IPS-11a (cell line): ENCODE measurements around the gene UCMA.
"Not testable (repeated sequence)": the region's sequence is repeated elsewhere in the genome, so short reads cannot be mapped to it uniquely, and the experiment has no call there.

Experiments used
- H3K4me3 ChIP-seq: one replicate; pipeline ENCODE4 v1.5.1; 2013; ENCODE audit warnings: low read depth, low read length, control low read depth

Gene UCMA

DNA sequence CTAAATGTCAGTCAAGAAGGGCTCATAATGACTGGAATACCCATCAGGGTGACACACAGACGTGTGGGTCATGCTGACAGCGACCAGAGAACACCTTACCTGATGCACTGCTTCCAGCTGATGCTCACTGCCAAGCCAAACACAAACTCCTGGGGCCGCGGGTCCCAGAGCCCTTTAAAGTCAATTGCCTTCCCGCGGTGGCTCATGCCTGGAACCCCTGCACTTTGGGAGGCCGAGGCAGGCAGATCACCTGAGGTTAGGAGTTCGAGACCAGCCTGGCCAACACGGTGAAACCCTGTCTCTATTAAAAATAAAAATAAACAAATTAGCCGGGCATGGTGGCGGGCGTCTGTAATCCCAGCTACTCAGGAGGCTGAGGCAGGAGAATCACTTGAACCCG lies 562 bp upstream of the UCMA start:
- not testable (repeated sequence) for H3K4me3 ChIP-seq

DNA sequence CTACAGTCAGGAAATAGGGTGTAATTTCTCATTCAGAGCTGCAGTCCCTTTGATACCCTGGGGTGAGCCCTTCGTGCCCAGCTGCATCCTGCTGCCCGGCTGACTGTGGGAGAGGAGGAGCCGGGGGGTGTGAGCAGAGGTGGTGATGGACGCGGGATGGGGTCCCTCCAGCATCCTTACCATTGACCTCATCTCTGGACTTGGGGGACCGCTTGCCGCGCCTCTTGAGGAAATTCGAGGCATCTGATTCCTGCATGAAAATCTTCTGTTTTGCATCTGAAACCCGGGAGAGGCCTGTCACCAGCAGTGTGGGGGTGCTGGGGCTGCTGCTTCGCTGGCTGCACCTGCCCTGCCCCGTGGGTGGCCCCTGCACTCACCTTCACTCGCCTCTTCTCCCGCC lies 816 bp downstream of the UCMA start:
- H3K4me3 ChIP-seq: no peak overlapping the region

DNA sequence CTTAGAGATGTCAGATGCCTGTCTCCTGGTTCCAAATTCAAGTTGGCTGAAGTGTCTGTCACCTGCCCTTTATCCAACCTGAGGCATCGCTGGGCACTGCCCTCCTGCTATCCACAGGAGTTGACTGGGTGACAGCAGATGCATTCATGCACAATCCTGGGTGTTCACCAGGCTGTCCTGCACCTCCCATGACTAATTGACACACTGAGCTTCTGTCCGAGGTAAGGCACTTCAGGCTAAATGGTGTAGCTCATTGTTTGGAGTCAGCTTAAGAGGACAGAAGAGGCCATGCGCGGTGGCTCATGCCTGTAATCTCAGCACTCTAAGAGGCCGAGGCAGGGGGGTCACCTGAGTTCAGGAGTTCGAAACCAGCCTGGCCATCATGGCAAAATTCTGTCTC lies 2.4 kb downstream of the UCMA start:
- H3K4me3 ChIP-seq: no peak overlapping the region

DNA sequence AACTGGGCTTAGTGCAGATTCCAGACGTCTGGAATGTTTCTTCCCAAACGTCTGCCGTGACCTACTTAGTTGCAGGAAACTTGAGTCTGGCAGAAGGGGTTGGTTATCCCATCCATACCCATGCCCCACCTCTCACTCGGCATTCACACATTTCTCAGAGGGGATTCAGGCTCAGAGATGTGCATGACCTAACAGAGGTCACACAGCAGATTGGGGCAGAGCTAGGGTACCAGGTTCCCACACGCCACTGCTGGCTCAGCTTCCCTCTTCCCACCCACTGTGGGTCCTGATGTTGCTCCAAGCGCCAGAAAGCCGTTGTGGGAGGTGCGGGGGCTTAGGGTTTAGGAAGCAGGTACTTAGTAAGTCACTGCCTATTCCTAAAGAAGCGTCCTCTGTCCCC lies 3.0 kb downstream of the UCMA start:
- H3K4me3 ChIP-seq: no peak overlapping the region

DNA sequence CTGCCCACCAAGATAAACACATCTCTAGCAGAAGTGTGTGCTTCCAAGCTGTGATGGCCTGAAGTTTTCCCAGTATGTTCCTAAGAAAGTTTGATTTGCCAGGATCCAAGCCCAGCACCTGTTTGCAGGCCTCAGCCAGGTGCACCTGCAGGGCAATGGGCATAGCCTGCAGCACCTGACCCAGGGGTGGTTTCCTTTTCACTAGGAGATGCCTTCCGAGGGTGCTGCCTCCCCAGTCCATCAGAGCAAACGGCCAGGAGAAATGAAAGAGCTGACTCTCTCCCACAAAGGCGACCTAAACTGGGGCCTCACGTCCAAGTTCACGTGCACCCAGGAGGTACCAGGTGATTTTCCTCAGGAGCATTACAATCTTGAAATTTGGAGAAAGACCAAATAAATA lies 7.1 kb downstream of the UCMA start:
- no peak overlapping the region for H3K4me3 ChIP-seq

DNA sequence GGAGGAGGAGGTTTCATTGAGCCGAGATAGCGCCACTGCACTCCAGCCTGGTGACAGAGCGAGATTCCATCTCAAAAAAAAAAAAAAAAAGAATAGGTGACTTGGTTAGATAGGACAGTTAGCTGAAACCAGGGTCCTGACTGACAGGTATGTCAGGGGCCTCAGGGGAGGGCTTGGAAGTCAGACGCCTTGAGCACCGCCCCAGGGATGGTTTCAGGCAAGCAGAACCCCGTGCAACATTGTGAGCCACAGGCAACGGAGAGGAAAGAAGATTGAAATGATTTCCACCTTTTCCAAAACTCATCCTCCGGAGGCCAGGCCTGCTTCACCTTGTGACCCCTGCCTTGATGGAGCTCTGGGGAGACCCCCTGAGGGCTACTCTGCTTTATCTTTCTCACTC lies 8.6 kb downstream of the UCMA start:
- H3K4me3 ChIP-seq: no peak overlapping the region

DNA sequence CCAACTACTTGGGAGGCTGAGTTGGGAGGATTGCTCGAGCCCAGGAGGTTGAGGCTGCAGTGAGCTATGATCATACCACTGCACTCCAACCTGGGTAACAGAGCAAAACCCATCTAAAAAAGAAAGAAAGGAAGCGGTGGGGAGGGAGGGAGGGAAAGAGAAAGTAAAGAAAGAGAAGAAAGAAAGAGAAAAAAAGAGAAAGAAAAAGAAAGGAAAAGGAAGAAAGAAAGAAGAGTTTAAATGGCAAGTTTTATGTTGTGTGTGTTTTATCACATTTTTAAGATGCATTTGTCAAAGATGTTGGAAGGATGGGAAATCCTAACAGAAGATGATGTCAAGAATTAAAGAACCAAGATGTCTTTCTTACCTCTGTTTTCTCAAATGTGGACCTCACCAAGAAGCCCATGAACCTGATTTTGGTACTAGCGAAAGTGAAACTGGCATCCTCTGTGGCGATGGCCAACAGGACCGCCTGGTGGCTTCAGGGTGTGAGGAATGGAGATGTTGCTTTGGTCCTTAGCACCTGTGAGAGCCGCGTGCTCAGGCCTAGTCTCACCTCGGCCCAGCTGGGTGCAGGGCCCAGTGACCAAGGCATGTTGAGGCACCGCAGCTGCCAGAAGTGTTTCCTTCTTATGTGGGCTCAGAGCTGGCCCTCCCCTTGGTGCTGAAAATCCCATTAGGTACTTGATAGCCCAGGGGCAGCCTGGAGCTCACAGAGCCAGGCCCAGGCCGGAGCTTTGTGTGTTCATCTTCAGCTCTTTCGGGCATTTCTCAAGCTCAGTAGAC lies 9.8 kb downstream of the UCMA start:
- H3K4me3 ChIP-seq: no peak overlapping the region

DNA sequence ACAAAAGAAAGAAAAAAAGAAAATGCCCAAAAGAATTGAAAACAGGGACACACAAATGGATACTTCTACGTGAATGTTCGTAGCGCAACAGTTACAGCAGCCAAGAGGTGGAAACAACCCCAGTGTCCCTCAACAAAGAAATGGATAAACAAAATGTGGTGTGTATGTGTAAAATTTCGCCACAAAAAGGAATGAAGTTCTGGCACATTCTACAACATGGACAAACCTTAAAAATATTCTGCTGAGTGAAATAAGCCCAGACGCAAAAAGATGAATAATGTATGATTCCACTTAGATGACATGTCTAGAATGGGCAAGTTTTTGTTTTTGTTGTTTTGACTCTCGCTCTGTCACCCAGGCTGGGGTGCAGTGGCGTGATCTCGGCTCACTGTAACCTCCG lies 10.9 kb downstream of the UCMA start:
- no peak overlapping the region for H3K4me3 ChIP-seq

DNA sequence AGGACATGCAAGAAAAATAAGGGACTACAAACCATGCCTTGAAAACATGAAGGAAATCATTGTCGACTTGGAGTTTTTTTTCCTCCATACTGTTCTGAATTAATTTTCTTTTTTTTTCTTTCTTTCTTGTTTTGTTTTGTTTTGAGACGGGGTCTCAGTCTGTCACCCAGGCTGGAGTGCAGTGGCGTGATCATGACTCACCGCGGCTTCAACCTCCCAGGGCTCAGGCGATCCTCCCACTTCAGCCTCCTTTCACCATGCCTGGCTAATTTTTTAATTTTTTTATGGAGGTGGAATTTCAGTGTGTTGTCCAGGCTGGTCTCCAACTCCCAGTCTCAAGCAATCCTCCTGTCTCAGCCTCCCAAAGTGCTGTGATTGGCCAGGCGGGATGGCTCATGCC lies 11.6 kb downstream of the UCMA start:
- H3K4me3 ChIP-seq: no peak overlapping the region

DNA sequence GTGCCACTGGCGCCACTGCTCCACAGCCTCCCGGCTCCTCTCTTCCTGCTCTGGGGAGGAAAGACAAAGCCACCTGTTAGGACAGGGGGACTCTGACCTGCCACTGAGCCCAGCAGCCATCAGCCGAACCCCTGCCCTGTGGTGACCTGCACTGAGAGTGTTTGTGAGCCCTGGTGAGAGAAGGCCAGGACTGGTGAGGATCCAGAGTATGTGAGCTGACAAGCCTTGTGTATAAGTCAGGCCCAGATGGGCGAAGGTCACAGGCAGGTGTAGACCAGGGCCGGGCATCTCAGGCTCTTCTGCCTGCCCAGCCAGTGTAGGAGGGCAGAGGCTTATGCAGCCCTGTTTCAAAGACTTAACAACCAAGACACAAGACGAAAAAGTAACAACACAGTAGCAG lies 12.0 kb downstream of the UCMA start:
- H3K4me3 ChIP-seq: no peak overlapping the region

DNA sequence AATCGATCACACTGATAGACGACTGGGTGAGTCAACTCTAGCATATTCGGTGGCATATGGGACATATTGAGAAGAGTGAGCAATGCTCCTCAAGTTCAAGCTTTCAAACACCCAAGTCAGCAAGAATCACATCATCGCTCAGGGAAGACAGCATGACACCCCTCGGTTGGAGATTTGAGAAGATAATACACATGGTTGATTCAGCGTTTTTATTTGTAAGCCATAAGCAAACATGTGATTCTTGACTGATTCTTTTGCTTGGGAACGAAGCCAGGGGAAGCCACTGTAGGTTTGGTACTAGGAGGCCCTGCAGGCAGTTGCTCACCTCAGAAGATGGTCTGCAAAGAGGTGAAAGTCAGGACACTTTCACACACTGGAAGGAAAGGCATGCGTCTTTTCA lies 12.6 kb downstream of the UCMA start:
- no peak overlapping the region for H3K4me3 ChIP-seq

DNA sequence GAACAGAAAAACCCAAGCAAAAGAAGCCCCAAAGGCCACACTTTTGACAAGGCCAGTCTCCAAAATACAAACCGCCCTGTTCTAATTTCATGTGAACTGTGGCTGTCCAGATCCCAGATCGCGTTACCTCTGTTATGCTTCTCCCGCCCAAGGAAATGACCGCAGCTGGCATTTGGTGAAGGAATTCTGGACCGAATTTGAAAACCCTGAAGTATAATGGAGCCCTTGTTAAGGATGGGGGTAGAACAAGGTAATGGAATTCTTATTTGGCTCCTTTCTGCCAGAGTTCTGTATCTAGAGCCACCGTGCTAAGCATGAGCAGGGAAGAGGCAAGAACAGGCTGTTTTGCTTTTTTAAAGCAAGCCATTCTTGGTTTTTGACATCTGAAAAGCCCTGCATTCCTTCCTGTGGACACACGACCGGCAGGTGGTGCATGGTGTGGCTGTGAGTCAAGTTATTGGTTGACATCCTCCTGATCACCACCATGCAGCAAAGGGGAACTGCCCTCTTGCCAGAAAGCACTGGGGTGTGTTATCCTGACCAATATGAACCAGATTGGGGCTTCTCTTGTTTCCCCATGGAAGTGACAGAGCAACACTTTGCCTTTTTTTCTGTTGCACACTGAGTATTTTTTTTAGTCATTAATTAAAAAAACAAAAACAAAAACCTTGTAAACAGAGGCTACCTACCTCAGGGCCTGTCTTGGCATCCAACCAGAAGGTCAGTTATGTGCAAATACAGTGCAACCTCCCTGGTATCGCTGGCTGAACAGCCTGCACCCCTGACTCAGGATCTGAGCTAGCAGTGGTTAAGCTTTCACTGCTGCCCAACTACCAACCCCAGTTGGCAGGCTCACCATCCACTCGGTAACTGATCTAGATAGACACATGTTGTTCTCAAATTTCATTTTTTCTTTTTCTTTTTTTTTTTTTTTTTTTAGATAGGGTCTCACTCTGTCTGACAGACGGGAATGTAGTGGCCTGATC lies 14.2 kb downstream of the UCMA start:
- no peak overlapping the region for H3K4me3 ChIP-seq

DNA sequence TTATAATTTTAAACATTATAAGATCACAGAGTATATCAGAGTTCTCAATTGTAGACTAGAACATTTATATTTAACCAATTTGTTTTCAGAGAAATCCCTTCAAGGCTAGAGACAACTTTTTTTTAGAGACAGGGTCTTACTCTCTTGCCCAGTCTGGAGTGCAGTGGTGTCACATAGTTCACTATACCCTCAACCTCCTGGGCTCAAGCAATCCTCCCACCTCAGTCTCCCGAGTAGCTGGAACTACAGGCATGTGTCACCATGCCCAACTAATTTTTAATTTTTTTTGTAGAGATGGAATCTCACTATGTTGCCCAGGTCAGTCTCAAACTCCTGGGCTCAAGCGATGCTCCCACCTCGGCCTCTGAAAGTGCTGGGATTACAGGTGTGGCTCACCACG lies 15.3 kb downstream of the UCMA start:
- H3K4me3 ChIP-seq: no peak overlapping the region

DNA sequence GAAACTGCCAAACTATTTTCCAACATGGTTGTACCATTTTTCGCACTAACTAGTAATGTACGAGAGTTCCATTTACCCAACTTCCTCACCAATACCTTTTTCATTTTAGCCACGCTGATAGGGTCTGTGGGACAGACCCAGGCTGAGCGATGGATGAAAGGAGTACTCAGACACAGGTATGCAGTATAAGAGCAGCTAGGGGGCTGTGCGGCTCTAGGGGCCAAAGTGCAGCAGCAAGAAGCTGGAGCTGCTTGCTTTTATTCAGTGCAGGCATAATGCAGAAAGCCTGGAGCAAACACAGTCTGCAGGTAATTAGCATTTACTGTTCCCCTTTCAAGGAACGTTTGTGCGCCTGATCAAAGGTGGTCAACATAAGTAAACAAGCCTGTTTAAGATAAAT lies 21.0 kb downstream of the UCMA start:
- H3K4me3 ChIP-seq: no peak overlapping the region

DNA sequence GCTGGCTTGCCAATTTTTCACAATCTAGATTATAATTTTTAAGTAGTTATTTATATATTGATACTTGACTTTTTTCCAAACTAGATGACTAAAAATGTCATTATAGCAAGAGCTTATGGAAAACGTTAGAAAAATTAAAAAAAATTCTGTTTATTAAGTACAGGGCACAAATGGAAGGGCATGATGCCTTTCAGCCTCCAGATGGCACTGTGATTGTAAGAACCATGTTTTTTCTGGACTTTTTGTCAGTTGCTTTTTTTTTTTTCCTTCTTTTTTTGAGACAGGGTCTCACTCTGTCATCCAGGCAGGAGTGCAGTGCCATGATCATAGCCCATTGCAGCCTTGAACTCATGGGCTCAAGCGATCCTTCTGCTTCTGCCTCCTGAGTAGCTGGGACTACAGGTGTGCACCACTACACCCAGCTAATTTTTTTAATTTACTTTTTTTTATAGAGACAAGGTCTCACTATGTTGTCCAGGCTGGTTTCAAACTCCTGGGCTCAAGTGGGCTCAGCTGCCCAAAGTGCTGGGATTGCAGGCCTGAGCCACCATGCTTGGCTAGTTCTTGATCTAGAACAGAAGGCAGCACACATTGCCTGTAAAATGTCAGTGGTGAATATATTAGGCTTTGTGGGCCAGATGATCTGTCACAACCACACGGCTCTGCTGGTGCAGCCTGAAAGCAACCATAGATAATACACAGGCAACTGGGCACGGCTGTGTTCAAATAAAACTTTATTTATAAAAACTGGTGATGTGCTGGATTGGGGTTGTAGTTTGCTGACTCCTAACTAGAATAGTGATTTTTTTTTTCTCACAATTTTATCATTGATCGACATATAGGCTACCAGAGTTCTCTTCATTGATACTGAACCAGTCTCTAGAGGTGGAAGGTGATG lies 27.4 kb downstream of the UCMA start:
- H3K4me3 ChIP-seq: no peak overlapping the region

DNA sequence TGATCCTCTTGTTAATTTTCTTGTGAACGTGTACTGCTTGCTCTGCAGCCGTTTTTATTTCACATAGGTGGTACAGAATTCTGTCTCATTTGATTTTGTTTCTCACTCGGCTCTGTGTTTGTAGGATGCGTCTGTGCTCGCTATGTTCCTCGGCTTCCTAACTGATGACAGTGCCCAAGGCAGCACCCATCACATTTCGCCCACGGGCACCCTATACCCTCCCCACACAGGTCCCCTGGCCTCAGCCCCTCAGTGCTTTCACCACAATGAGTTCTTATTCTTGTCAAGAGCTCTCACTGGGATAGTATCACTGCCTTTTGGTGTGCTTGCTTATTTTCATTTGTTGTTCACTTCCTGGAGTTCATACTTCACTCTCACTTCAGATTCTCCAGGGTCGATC lies 28.1 kb downstream of the UCMA start:
- no peak overlapping the region for H3K4me3 ChIP-seq

DNA sequence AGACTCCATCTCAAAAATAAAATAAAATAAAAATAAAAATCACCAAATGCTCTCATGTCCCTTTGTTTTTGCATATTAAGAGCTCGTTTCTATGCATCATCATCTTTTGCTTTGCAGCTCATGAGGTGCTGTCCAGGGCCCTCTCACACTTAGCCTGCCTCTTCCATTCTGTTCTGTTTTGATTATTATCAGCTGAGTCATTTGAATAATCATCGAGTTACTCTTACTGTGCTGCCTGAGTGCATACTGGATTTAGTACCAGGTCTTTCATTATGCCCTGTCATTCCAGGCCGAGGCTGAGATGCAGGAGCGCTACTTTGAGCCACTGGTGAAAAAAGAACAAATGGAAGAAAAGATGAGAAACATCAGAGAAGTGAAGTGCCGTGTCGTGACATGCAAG lies 33.0 kb downstream of the UCMA start:
- no peak overlapping the region for H3K4me3 ChIP-seq

DNA sequence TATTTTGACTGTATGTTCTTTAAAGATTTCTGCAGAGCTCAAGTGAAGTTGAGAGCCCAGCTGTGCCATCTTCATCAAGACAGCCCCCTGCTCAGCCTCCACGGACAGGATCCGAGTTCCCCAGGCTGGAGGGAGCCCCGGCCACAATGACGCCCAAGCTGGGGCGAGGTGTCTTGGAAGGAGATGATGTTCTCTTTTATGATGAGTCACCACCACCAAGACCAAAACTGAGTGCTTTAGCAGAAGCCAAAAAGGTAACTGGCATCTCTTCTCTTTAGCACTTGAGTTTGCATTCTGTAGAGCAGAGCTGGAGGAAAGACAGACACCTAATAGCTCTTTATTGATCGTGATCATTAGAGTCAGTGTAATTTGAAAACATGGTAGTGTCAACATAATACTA lies 39.2 kb downstream of the UCMA start:
- no peak overlapping the region for H3K4me3 ChIP-seq

DNA sequence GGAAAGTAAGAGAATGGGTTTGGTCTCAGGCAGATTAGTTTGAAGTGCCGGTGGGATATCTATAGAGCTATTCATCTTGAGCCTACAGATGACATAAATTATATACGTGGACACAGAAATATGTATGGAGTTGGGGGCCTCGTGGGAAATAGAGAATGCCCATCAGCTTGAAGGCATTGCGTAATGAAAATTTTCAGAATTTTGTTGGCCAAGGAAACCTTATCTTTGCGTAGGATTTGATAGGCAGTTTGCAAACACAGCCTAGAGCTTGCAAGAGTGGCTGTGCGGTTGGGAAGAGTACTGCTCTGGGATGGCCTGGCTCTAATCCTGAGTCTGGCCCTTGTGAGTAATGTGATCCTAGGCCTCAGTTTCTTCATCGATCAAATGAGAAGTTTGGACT lies 40.5 kb downstream of the UCMA start:
- no peak overlapping the region for H3K4me3 ChIP-seq

DNA sequence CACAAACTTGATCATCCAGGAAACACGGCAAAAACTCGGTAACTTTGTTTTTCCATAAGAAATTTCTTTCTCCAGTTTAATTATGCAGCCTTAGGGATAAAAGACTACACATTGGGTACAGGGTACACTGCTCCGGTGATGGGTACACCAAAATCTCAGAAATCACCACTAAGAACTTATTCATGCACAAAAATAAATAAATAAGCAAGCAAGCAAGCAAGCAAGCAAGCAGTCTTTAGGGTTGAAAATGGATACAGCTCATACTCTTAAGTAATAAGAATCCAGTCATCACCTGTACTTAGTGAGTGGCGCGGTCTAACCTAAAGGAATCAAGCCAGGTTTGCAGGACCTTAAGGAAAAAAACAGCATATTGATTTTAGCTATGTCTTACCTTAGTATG lies 42.8 kb downstream of the UCMA start:
- H3K4me3 ChIP-seq: no peak overlapping the region

DNA sequence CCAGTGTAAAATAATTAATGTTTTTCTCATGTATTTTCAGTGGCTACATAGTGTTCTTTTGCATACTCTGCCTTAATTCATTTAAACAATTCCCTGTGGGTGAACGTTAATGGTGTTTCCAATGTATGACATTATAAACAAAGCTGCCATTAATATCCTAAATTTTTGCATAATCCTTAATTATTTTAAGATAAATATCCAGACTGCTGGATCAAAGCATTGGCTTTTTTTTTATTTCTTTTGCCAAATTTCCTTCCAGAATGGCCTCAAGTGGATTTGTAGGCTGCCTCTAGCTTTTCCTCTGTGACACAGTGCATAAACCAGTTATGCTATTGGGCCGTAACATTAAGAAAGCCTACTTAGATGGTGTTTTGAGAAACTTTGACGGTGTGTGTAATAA lies 43.4 kb downstream of the UCMA start:
- H3K4me3 ChIP-seq: no peak overlapping the region
